Gastrocnemius medialis (tissue), 4 donors: ENCODE results near the gene THSD7A. TPM values are rescaled to one million over a fixed set of nuclear protein-coding genes. Genes with fewer than 3 reads are reported as not detected.

Source experiments
- ATAC-seq, 2 donors: fragments of 150-250 bp; one replicate each; pipeline ENCODE4 v1.9.1; 2016
- DNase-seq, 2 donors: peaks; one replicate each; pipeline ENCODE4 v3.0.0-alpha.2; 2019
- H3K27ac ChIP-seq, 4 donors: fragments of 200-600 bp; sonication (generic); 1 replicate in 1 of 4; 2 replicates in 3 of 4; pipeline ENCODE4 v1.5.1; 2016 to 2018; ENCODE audit warnings: mild to moderate bottlenecking in 2 of 4, moderate library complexity in 1 of 4
- H3K27me3 ChIP-seq, 3 donors: fragments of 200-600 bp; sonication (generic) in 2 of 3; 1 replicate in 1 of 3; 2 replicates in 2 of 3; pipeline versions ENCODE4 v1.5.1 to v1.6.0; 2016 to 2019; ENCODE audit warnings: mild to moderate bottlenecking in 1 of 3, moderate library complexity in 1 of 3
- H3K36me3 ChIP-seq, 2 donors: fragments of 200-600 bp; sonication (generic) in 1 of 2; one replicate each; pipeline ENCODE4 v1.5.1; 2017 to 2018
- H3K4me1 ChIP-seq, 2 donors: fragments of 200-600 bp; sonication (generic) in 1 of 2; one replicate each; pipeline ENCODE4 v1.5.1; 2016 to 2017; ENCODE audit warnings: mild to moderate bottlenecking in 2 of 2
- H3K4me3 ChIP-seq, 4 donors: fragments of 200-600 bp; sonication (generic) in 3 of 4; 1 replicate in 1 of 4; 2 replicates in 3 of 4; pipeline ENCODE4 v1.5.1; 2016 to 2019; ENCODE audit warnings: mild to moderate bottlenecking in 2 of 4
- H3K9me3 ChIP-seq, 3 donors: fragments of 200-600 bp; sonication (generic) in 2 of 3; 1 replicate in 1 of 3; 2 replicates in 2 of 3; pipeline ENCODE4 v1.5.1; 2016 to 2019
- POLR2A ChIP-seq, 2 donors: fragments of 450-650 bp; IDR thresholded peaks; one replicate each; pipeline ENCODE4 v1.6.1; 2017; ENCODE audit warnings: antibody characterized with exemption in 2 of 2, mild to moderate bottlenecking in 2 of 2, moderate library complexity in 2 of 2
- in situ Hi-C, 4 donors: fragments of 200-750 bp; cut with MboI; loops; one replicate each; pipeline versions ENCODE4 v1.15.0 to v1.8.0; 2017; ENCODE audit warnings: low sequenced_read_pairs in 4 of 4
- intact Hi-C: fragments of 100-400 bp; cut with DNase I; formaldehyde crosslinking; loops from one replicate; pipeline ENCODE4 v1.15.1; 2023; ENCODE audit warnings: low total_unique reads
- total RNA-seq, 4 donors: library from RNA; depleted of rRNA; stranded (reverse); fragments of >200 nt; gene quantifications; one replicate each; pipeline versions ENCODE4 v1.1.0 to v1.2.3, GENCODE V29; 2016
- TF ChIP-seq, protein P1 (sequence below), 5 experiments: fragments of 450-650 bp in 3 of 5; fragments of 200-600 bp in 2 of 5; sonication (generic) in 2 of 5; IDR thresholded peaks in 4 of 5; conservative IDR thresholded peaks in 1 of 5; 1 replicate in 4 of 5; 2 replicates in 1 of 5; pipeline ENCODE4 v1.5.1; 2016 to 2019; ENCODE audit warnings: antibody characterized with exemption in 5 of 5, mild to moderate bottlenecking in 3 of 5, moderate library complexity in 3 of 5

THSD7A gene
- total RNA-seq, 4 donors from 2014 or later, result 0.36 to 0.78 (median 0.66) TPM

DNA sequence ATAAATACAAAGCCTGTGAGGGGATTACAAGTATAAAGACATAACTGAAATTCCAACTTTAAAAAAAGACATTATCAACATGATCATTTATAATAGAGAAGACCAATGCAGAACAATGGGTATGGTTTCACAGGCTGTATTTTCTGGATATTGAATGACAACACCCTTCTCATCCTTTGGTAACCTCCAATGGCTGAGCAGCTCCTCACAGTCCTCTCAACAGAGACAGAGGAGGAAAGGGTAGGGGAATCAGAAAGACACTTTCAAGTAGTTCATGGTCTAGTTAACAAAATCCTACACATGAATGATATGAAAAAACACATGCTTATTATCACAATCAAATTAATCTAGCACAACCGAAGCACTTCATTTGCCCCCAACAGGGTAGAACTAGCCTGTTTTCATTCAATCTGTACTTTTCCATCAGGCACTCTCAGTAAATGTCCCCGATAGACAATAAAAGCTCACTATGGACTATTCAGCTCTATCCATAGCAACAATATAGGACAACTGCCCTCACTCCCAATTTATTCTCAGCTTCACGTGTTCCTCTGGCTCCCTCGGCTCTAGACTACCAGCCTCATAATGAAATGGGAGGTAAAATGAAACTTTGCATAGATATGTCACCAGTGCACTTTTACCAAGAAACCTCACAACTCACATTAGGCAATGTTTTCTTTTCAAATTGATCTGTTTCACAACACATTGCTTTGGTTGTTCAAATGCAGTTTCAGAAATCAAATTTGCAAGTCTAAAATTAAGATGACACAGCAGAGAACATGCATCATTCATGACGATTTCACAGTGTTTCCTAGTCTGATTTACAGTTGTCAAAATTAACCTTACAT is 211.4 kb downstream of the THSD7A start:
- H3K36me3 ChIP-seq, result no peaks in the 10 kb centered on the region
- ATAC-seq, result no peak
- H3K4me1 ChIP-seq, result no peaks in the 10 kb centered on the region
- intact Hi-C loops, result no loop called here
- no peak overlapping the region for H3K27ac ChIP-seq
- H3K27me3 ChIP-seq, result no peaks in the 10 kb centered on the region
- in situ Hi-C loops, result no loop called here
- TF ChIP-seq POLR2A (IDR thresholded peaks at IDR 0.05), result no peak
- TF ChIP-seq, protein P1, sequence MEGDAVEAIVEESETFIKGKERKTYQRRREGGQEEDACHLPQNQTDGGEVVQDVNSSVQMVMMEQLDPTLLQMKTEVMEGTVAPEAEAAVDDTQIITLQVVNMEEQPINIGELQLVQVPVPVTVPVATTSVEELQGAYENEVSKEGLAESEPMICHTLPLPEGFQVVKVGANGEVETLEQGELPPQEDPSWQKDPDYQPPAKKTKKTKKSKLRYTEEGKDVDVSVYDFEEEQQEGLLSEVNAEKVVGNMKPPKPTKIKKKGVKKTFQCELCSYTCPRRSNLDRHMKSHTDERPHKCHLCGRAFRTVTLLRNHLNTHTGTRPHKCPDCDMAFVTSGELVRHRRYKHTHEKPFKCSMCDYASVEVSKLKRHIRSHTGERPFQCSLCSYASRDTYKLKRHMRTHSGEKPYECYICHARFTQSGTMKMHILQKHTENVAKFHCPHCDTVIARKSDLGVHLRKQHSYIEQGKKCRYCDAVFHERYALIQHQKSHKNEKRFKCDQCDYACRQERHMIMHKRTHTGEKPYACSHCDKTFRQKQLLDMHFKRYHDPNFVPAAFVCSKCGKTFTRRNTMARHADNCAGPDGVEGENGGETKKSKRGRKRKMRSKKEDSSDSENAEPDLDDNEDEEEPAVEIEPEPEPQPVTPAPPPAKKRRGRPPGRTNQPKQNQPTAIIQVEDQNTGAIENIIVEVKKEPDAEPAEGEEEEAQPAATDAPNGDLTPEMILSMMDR (IDR thresholded peaks at IDR 0.05 in 4 of 5, conservative IDR thresholded peaks at IDR 0.05 in 1 of 5), result no peak
- H3K4me3 ChIP-seq, result no peak overlapping the region
- DNase-seq, result no peak
- H3K9me3 ChIP-seq, result no peaks in the 10 kb centered on the region

DNA sequence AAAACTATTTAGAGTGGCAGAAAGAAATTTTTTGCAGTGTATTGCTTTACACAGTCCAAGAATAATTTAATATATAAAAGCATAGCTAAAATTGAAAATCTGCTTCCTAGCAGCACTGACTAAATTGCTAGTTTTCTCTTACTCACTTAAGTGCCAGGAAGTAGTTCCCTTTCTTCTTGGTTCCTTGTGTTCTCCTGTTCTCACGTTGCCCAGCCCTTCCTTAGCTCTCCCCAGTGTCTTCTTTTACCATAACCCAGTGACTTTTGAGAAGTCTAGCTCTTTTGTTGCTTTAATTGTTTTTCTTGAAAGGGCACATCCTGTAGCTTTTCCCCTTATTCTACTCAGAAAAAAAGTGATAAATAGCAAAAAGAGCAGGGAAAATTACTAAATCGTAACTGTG is 215.5 kb downstream of the THSD7A start:
- Histone ChIP-seq H3K36me3 (no peaks in the 10 kb centered on the region), H3K27ac (no peak overlapping the region), H3K9me3 (no peaks in the 10 kb centered on the region), H3K4me1 (no peaks in the 10 kb centered on the region), H3K27me3 (no peaks in the 10 kb centered on the region), H3K4me3 (no peak overlapping the region)
- ATAC-seq, result no peak
- intact Hi-C loops (no loop called here), in situ Hi-C loops (no loop called here)
- TF ChIP-seq, protein P1 (IDR thresholded peaks at IDR 0.05 in 4 of 5, conservative IDR thresholded peaks at IDR 0.05 in 1 of 5), result no peak
- no peak for DNase-seq

DNA sequence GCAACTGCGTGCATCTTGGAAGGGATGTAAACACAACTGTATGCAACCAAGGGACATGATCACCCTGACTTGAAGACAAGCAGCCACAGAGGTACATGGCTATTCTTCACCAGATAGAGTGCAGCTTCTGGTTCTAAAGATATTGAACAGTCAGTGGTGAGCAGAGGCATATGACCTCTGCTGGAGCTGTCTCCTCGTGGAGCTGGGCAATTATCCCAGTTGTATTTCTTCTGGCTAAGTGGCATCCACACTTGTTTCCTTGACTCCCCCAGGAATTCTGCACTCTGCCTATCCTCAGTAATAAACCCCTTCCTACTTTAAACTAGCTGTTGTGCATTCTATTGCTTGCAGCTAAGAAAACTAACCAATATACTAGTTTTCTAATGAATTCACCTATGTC is 216.8 kb downstream of the THSD7A start:
- ATAC-seq, result no peak
- TF ChIP-seq, protein P1 (IDR thresholded peaks at IDR 0.05 in 4 of 5, conservative IDR thresholded peaks at IDR 0.05 in 1 of 5), result no peak
- TF ChIP-seq POLR2A (IDR thresholded peaks at IDR 0.05), result no peak
- Histone ChIP-seq H3K36me3 (no peaks in the 10 kb centered on the region), H3K4me3 (no peak overlapping the region), H3K27ac (no peak overlapping the region), H3K9me3 (no peaks in the 10 kb centered on the region), H3K27me3 (no peaks in the 10 kb centered on the region), H3K4me1 (no peaks in the 10 kb centered on the region)
- no peak for DNase-seq
- intact Hi-C loops (no loop called here), in situ Hi-C loops (no loop called here)

DNA sequence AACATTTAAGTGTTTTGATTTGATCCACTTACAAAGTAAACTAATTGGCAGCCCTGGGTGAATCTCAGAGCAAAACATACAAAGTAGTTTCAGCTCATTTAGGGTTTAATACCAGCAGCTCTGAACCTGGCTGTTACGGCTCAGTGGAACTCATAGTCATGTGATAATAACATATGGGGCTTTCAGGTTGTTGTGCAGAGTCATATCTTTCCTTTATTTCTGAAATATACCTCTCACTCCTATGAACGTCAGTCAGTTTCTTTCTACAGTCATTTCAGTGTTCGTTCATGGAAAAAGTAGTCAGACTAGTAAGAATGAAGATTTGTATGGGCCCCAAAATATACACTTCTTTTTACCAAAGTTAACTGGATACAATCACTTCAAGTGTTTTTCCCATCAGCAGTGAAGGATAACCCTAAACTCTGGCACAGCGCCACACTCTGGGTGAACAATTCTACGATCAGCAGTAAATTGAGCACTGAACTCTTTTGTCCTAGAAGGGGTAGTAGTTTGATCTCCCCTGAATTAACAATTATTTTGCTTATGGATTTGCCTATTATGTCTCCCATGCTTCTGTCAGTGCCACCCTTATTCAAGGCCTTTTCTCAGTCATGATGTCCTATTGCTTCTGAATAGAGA is 218.6 kb downstream of the THSD7A start:
- intact Hi-C loops, result no loop called here
- H3K9me3 ChIP-seq, result no peaks in the 10 kb centered on the region
- no peaks in the 10 kb centered on the region for H3K27me3 ChIP-seq
- no peaks in the 10 kb centered on the region for H3K36me3 ChIP-seq
- no peaks in the 10 kb centered on the region for H3K4me1 ChIP-seq
- H3K27ac ChIP-seq, result no peak overlapping the region
- no peak overlapping the region for H3K4me3 ChIP-seq
- ATAC-seq (no peak), DNase-seq (no peak)
- TF ChIP-seq POLR2A (IDR thresholded peaks at IDR 0.05), result no peak
- TF ChIP-seq, protein P1 (IDR thresholded peaks at IDR 0.05 in 4 of 5, conservative IDR thresholded peaks at IDR 0.05 in 1 of 5), result no peak
- in situ Hi-C loops, result no loop called here
